PC-3 (cell line): Measurements from ENCODE around the gene FZD8. TPM values are rescaled to one million over a fixed set of nuclear protein-coding genes. Genes with fewer than 3 reads are reported as not detected.

Experiments used
- ATAC-seq: fragments of 200-7000 bp; cut with Tn5 transposase; 2 replicates; pipeline ENCODE4 v1.9.1; 2020; ENCODE audit warnings: mild to moderate bottlenecking, moderate library complexity
- BruUV-seq: library from RNA; stranded (reverse); fragments of 400-500 nt; replicated peaks from 2 replicates; lab custom pipeline; 2021; lab: Mats Ljungman, UMichigan
- CTCF ChIA-PET: fragments of 300-600 bp; sonication (Branson Sonifier 250); formaldehyde crosslinking; loops from one replicate; lab custom pipeline; 2022; ENCODE audit warnings: antibody characterized with exemption; lab: Charles Lee
- POLR2A ChIA-PET: fragments of 300-600 bp; sonication (Branson Sonifier 250); formaldehyde crosslinking; loops from one replicate; lab custom pipeline; 2022; ENCODE audit warnings: antibody characterized with exemption; ENCODE audit not compliant: unreplicated experiment; lab: Charles Lee
- DNase-seq: peaks from one replicate; pipeline ENCODE4 v3.0.0-alpha.2; 2015
- H2AFZ ChIP-seq: fragments of 300-600 bp; sonication (generic); 2 replicates; pipeline ENCODE4 v1.6.0; 2016; ENCODE audit warnings: antibody characterized with exemption, low read length
- H3F3A ChIP-seq: fragments of 300-600 bp; sonication (generic); one replicate; pipeline ENCODE4 v1.6.0; 2017; ENCODE audit warnings: antibody characterized with exemption, low read length, control low read depth, mild to moderate bottlenecking; ENCODE audit not compliant: unreplicated experiment
- H3K27ac ChIP-seq: fragments of 300-600 bp; sonication (generic); 2 replicates; pipeline ENCODE4 v1.5.1; 2016; ENCODE audit warnings: mild to moderate bottlenecking, low read length
- H3K27me3 ChIP-seq: fragments of 300-600 bp; sonication (generic); 2 replicates; pipeline ENCODE4 v1.6.1; 2016; ENCODE audit warnings: low read length, mixed read lengths
- H3K36me3 ChIP-seq: fragments of 300-600 bp; sonication (generic); 2 replicates; pipeline ENCODE4 v1.6.1; 2016; ENCODE audit warnings: low read depth, mixed run types, low read length, mixed read lengths
- H3K4me1 ChIP-seq: fragments of 300-600 bp; sonication (generic); 2 replicates; pipeline ENCODE4 v1.5.1; 2016; ENCODE audit warnings: low read length; ENCODE audit not compliant: insufficient read depth
- H3K4me2 ChIP-seq: fragments of 300-600 bp; sonication (generic); 2 replicates; pipeline ENCODE4 v1.6.0; 2016; ENCODE audit warnings: low read length
- H3K4me3 ChIP-seq: fragments of 300-600 bp; sonication (generic); 2 replicates; pipeline ENCODE4 v1.5.1; 2016; ENCODE audit warnings: mild to moderate bottlenecking, low read length, mixed read lengths
- H3K79me2 ChIP-seq: fragments of 300-600 bp; sonication (generic); 2 replicates; pipeline ENCODE4 v1.6.1; 2017; ENCODE audit warnings: low read length, mixed read lengths
- H3K9ac ChIP-seq: fragments of 300-600 bp; sonication (generic); 2 replicates; pipeline ENCODE4 v1.6.0; 2016; ENCODE audit warnings: mild to moderate bottlenecking, low read length
- H3K9me2 ChIP-seq: fragments of 300-600 bp; sonication (generic); replicated peaks from 2 replicates; pipeline ENCODE4 v1.6.1; 2016; ENCODE audit warnings: mixed run types, low read length, mixed read lengths
- H3K9me3 ChIP-seq: fragments of 300-600 bp; sonication (generic); 2 replicates; pipeline ENCODE4 v1.6.1; 2016; ENCODE audit warnings: low read length, mixed read lengths
- H4K20me1 ChIP-seq: fragments of 300-600 bp; sonication (generic); 2 replicates; pipeline ENCODE4 v1.6.1; 2016; ENCODE audit warnings: low read length, mixed read lengths
- CTCF ChIP-seq: fragments of 300-600 bp; sonication (generic); conservative IDR thresholded peaks from 2 replicates; pipeline ENCODE4 v1.5.1; 2017; ENCODE audit warnings: antibody characterized with exemption, low read depth, mild to moderate bottlenecking, low read length
- EZH2 ChIP-seq: fragments of 300-600 bp; sonication (generic); IDR thresholded peaks from one replicate; pipeline ENCODE4 v1.6.1; 2017; ENCODE audit warnings: antibody characterized with exemption, mild to moderate bottlenecking, low read length; ENCODE audit not compliant: unreplicated experiment
- EZH2phosphoT487 ChIP-seq: fragments of 300-600 bp; sonication (generic); IDR thresholded peaks from 2 replicates; pipeline ENCODE4 v1.6.1; 2018; ENCODE audit warnings: mild to moderate bottlenecking, antibody characterized with exemption, low read length, borderline replicate concordance
- intact Hi-C: fragments of 100-400 bp; cut with micrococcal nuclease; formaldehyde crosslinking; loops from 2 replicates; pipeline ENCODE4 v1.9.0; 2023
- total RNA-seq: library from RNA; depleted of rRNA; stranded (reverse); fragments of >200 nt; gene quantifications from 2 replicates; pipeline ENCODE4 v1.2.3, GENCODE V29; 2014

The FZD8 gene
- total RNA-seq, 1 experiment from 2014 or later, result 275 TPM

GRCh38 chr10:35631404-35631803 is 10.7 kb downstream of the FZD8 start:
- CTCF ChIA-PET, result interaction anchor here (0.6 to 3.1 kb wide), 3 partner anchors 17 to 1250 kb away, joined by 5 to 25 read pairs (median 21); no protein-coding TSS in a partner anchor
- intact Hi-C loops, result loop anchor here (10.0 kb wide), 3 partner anchors 623 to 973 kb away; no protein-coding TSS in a partner anchor
- DNase-seq, result peak; percentile 5

GRCh38 chr10:35626971-35627507 is 15.1 kb downstream of the FZD8 start:
- Histone ChIP-seq H2AFZ (peak overlapping the region; percentile 36), H3K9ac (peak overlapping the region; percentile 19), H3K79me2 (no peaks in the 10 kb centered on the region), H3K27ac (peak overlapping the region; percentile 73), H3K36me3 (no peaks in the 10 kb centered on the region), H3F3A (no peaks in the 10 kb centered on the region), H3K4me1 (peaks cover 19% of the 10 kb centered on the region), H3K4me2 (peak overlapping the region; percentile 59), H3K9me2 (no peaks in the 10 kb centered on the region), H3K4me3 (0 out of 2 replicates have a peak overlapping the region, but pooled peaks have one; percentile 0), H3K27me3 (no peaks in the 10 kb centered on the region), H4K20me1 (no peaks in the 10 kb centered on the region), H3K9me3 (no peaks in the 10 kb centered on the region)
- no peak for TF ChIP-seq EZH2
- no peak for TF ChIP-seq CTCF
- TF ChIP-seq EZH2phosphoT487, result no peak
- CTCF ChIA-PET, result interaction anchor here (0.6 to 1.3 kb wide), 6 partner anchors 8 to 1099 kb away, joined by 3 to 14 read pairs (median 3); no protein-coding TSS in a partner anchor
- ATAC-seq, result peak; percentile 90
- peak; percentile 86 for DNase-seq
- POLR2A ChIA-PET, result interaction anchor here (0.6 to 0.7 kb wide), 5 partner anchors 11 to 1008 kb away, joined by 3 to 7 read pairs (median 3); no protein-coding TSS in a partner anchor
- BruUV-seq, result no TSS peak
- intact Hi-C loops, result no loop called here

More at GRCh38 chr10:35631404-35631803, 10.7 kb downstream of the FZD8 start:
- peaks cover 14% of the 10 kb centered on the region for H3F3A ChIP-seq
- no TSS peak for BruUV-seq
- no peak overlapping the region for H3K4me3 ChIP-seq
- no peaks in the 10 kb centered on the region for H3K79me2 ChIP-seq
- H3K4me2 ChIP-seq, result no peak overlapping the region
- no peaks in the 10 kb centered on the region for H3K9me2 ChIP-seq
- H3K9ac ChIP-seq, result no peak overlapping the region
- H3K9me3 ChIP-seq, result no peaks in the 10 kb centered on the region
- TF ChIP-seq EZH2phosphoT487 (no peak), CTCF (no peak), EZH2 (no peak)
- H3K27ac ChIP-seq, result no peak overlapping the region
- ATAC-seq, result no peak
- H2AFZ ChIP-seq, result no peak overlapping the region
- POLR2A ChIA-PET, result no interaction called here
- no peaks in the 10 kb centered on the region for H4K20me1 ChIP-seq
- no peaks in the 10 kb centered on the region for H3K27me3 ChIP-seq
- no peaks in the 10 kb centered on the region for H3K36me3 ChIP-seq
- H3K4me1 ChIP-seq, result peaks cover 55% of the 10 kb centered on the region

DNA sequence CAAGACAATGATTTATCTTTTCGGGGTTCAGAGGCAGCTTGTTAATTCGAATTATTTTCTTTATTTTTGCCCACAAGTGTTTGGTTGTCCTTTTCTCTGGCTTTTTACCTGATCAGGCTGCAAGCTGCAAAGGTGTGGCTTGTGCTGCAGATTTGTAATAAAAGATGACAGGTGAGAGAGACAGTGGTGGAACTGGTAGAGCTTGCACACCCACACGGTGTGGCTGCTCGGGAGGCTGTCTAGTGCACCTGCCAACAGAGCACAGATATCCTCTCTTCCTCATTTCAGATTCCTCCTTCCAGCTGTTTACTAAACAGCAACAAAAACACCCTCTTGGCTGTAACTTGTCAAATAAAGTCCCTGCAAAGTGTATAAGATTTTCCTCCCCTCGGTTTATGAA is 27.8 kb downstream of the FZD8 start:
- BruUV-seq, result no TSS peak
- H3K4me3 ChIP-seq, result no peak overlapping the region

More for the DNA sequence above, 27.8 kb downstream of the FZD8 start:
- H3K9me3 ChIP-seq, result no peaks in the 10 kb centered on the region
- H3K79me2 ChIP-seq, result no peaks in the 10 kb centered on the region
- no peak overlapping the region for H3K27ac ChIP-seq
- POLR2A ChIA-PET, result interaction anchor here (0.5 to 1.0 kb wide), 3 partner anchors 19 to 1057 kb away, joined by 4 to 7 read pairs (median 6); no protein-coding TSS in a partner anchor
- no peaks in the 10 kb centered on the region for H3K9me2 ChIP-seq
- H4K20me1 ChIP-seq, result no peaks in the 10 kb centered on the region
- peak; percentile 48 for DNase-seq
- H3K9ac ChIP-seq, result no peak overlapping the region
- peak overlapping the region; percentile 11 for H3K4me2 ChIP-seq
- CTCF ChIA-PET, result interaction anchor here (0.5 to 3.6 kb wide), 42 partner anchors 9 to 1965 kb away, joined by 3 to 94 read pairs (median 5); no protein-coding TSS in a partner anchor
- H3K36me3 ChIP-seq, result no peaks in the 10 kb centered on the region
- ATAC-seq, result peak; percentile 61
- no peaks in the 10 kb centered on the region for H3K27me3 ChIP-seq
- peaks cover 8% of the 10 kb centered on the region for H3K4me1 ChIP-seq
- no peaks in the 10 kb centered on the region for H3F3A ChIP-seq
- TF ChIP-seq EZH2phosphoT487 (no peak), CTCF (no peak), EZH2 (no peak)
- no peak overlapping the region for H2AFZ ChIP-seq
- intact Hi-C loops, result loop anchor here (1.0 to 5.0 kb wide), 4 partner anchors 19 to 1648 kb away; no protein-coding TSS in a partner anchor
